H1 (cell line): ENCODE data around the gene GJB1. TPM values are rescaled to one million over a fixed set of nuclear protein-coding genes. Genes with fewer than 3 reads are reported as not detected.

ENCODE experiments used
- RXRA ChIP-seq: IDR thresholded peaks from 2 replicates; pipeline ENCODE4 v1.6.1; 2011; ENCODE audit warnings: low read depth, mild to moderate bottlenecking, low read length, moderate library complexity; ENCODE audit not compliant: insufficient read depth
- SIX5 ChIP-seq: IDR thresholded peaks from 2 replicates; pipeline ENCODE4 v1.6.1; 2011; ENCODE audit warnings: mild to moderate bottlenecking, low read depth, low read length
- polyA plus RNA-seq, 7 experiments: library from polyadenylated mRNA; depleted of rRNA in 3 of 7; stranded (reverse) in 5 of 7; unstranded in 2 of 7; fragments of >200 nt in 5 of 7; fragments of 200-250 nt in 2 of 7; gene quantifications; 1 replicate in 5 of 7; 2 replicates in 1 of 7; 4 replicates in 1 of 7; pipeline versions ENCODE4 v1.2.1 to v1.2.3, GENCODE V29; 2011 to 2013; ENCODE audit warnings: missing spikeins in 2 of 7, mixed read lengths in 2 of 7
- total RNA-seq: library from RNA; stranded (reverse); fragmentation: NEBNext Ultra II Directional; extraction: Animal tissue kit (Norgen Biotek cat#: 25700); gene quantifications from 2 replicates; pipeline ENCODE4 v1.2.1, GENCODE V29; 2021

The GJB1 gene
- total and polyA plus RNA-seq, 2 of the 8 experiments (the other 6 are each of a cell fraction or from before 2014, with no cell fraction given), result 0.14 TPM; not detected in 1

DNA sequence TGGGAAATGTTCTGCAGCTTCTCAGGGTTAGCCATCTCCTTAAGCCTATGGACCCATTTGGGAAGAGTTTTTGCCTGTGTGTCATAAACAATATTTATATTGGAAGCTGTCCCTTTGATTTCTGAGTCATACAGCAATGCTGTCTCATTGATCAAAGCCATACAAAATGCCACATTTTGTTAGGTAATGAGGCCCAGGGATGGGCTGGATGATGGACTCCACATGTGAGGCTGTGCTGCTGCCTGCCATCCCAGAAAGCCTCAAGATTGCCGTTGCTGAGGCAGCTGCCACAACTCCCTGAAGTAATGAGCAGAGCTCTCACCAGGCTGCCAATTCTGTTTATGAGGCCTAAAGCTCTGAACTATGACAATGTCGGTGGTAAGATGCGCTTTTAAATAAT, 12.2 kb upstream of the GJB1 start (continued):
- TF ChIP-seq RXRA (no peak), SIX5 (no peak)
